Activated effector memory CD4-positive, alpha-beta T cell treated with anti-CD3 and anti-CD28 coated beads, Interleukin-2, amount 50 U/mL, for 16 hours (primary cell): ENCODE data around the gene SLC47A2.
"Not testable (repeated sequence)": the region's sequence is repeated elsewhere in the genome, so short reads cannot be mapped to it uniquely, and the experiment has no call there.

ENCODE experiments used
- DNase-seq: peaks from one replicate; pipeline ENCODE4 v3.0.0-alpha.2; 2020

The SLC47A2 gene

GRCh38 chr17:19716108-19717030 is at the start of gene SLC47A2:
Gene SLC47A2 (minus strand): TSS chr17:19716584. CDS start chr17:19716555, 29 bp downstream.
- DNase-seq: no peak

GRCh38 chr17:19766016-19766415 is 49.6 kb upstream of the SLC47A2 start:
- DNase-seq: no peak

- not testable (repeated sequence) for DNase-seq
These were observed 47.6 kb upstream of the SLC47A2 start for GRCh38 chr17:19763991-19764390.

DNA sequence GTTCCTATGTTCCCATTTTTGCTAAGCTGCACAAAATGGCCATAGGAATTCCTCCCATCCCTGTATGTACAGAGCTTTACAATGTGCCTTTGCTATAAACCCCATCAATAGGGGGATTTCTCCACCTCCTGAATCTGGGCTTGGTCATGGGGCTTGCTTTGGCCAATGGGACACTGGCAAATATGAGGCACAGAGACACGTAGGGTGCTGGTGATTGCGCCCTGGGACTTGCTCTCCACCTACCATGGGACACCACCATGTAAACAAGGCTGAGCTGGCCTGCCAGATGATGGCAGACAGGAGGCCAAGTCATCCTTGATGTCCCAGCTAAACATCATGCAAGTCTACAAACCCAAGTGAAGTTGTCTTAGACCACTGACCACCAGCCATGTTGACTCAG is 47.0 kb upstream of the SLC47A2 start:
- no peak for DNase-seq

DNA sequence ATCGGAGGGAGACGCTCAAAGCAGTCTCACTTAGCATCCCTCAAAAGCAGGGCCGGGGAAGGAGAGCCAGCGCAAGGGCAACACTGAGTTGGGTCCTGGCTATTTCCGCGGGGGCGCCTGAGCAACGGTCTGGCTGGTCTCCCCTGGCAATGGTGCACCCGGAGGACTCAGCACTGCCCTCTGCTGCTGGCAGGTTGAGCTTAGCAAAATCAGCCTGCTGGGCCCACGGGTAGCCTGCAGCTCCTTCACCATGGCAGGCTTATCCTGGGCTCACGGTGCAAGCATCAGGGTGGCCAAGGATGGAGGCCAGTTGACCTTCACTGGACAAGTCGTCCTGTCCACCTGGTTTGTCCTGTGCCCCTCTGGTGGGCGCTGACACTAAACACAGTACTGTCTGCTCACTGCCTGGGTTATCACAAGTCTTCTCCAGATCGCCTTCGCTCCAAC is 46.2 kb upstream of the SLC47A2 start:
- DNase-seq: peak; percentile 81

- DNase-seq: no peak
These were observed 44.4 kb upstream of the SLC47A2 start for GRCh38 chr17:19760746-19761145.

DNA sequence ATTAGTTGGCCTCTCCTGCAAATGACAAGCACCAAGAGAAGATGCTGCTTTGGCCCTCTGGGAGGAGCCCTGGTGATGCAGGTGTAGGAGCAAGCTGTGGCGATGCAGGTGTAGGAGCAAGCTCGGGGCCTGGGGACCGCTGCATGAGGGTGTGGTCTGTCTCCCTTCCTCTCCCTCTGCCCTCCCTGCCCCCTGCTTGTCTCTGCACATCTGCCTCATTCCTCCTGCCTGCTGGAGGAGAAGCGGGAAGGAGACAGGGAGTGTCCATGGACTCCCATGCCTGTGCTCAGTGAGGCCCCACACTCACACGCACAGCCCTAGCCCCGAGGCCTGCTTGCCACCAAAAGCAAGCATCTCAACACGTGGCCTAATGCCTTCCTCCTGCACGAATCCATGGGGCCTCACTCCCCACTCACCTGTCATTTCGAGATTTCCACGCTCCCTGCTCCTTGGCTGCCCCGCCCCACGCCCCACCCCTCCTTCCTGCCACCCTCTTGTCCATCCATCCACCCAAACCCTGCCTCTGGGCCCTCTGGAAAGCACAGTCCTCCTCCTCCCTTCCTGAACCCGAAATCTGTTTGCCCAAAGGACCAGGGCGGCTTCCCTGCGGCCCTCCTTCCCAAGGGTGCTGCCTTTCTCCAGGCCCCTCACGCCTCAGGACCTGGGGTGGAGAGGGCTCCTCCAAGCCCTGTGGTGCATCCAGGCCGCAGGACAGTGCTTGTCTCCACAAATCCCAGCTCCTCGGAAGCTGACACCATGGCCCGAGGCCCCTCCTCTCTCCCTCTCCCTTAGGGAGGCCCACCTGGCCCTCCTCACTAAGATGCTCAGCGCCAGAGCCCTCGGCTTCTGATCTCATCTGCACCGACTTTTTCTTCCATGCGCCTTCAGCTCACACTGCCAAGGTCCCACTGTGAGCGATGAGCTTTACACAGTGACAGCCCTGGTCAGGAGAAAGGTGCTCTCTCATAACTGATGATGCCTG is 43.5 kb upstream of the SLC47A2 start:
- DNase-seq: no peak

DNA sequence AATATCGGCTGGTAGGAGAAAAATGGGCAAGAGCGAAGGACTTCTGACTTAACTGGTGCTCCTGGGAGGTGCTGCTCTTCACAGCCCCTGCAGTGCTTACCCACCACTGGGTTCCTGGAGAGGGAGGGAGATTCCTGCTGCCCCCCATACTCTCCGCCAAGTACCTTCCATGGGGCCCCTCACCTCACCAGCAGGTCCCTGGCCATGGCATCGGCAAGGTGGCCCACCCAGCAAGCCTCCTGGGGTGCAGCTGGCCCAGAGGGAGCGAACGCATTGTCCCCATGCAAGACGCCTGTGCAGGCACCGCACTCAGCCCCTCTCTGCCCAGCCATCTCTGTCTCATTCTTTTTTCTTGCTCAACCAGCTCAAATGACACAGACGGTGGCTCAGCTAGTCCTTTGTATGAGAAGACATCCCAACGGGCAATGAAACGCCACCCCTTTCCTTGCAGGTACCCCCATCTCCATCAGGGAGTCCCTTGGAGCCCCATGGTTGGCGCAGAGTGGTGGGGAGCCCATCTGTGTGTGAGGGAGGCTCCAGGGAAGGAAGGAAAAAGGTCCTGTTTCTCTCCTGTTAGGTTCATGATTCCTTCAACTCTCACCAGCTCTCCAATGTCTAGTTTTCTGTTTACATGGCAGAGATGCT is 41.3 kb upstream of the SLC47A2 start:
- no peak for DNase-seq

GRCh38 chr17:19756546-19756945 is 40.2 kb upstream of the SLC47A2 start:
- DNase-seq: no peak

DNA sequence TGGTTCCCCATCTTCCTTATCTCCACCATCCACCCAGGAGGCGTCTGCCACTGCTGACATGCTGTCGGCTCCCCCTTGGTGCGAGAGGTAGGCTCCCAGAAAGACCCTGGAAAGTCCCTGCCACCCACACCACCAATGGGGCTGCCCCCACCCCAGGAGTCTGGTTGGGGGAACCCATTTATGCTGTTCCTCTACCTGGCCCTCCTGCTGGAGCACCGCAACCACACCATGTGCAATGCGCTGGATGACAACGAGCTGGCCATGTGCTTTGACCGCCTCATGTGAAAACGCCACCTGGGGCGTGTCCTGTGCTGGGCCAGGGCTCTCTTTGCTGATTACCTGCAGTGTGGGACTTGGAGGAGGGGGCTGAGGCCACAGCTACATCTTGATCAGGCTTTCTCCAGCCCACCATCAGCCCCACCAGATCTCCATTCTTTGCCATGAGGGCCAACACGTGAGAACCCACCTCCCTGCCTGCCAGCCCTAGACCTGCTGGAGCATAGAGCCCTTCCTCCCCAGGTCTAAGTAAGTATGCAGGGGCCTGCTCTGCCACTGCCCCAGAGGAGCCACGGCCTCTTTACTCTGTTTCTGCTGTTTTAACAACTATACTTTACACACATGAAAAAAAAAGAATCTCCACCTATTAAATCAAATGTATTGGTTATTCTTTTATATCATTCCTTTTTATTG is 39.6 kb upstream of the SLC47A2 start:
- no peak for DNase-seq

GRCh38 chr17:19755392-19755791 is 39.0 kb upstream of the SLC47A2 start:
- DNase-seq: no peak

DNA sequence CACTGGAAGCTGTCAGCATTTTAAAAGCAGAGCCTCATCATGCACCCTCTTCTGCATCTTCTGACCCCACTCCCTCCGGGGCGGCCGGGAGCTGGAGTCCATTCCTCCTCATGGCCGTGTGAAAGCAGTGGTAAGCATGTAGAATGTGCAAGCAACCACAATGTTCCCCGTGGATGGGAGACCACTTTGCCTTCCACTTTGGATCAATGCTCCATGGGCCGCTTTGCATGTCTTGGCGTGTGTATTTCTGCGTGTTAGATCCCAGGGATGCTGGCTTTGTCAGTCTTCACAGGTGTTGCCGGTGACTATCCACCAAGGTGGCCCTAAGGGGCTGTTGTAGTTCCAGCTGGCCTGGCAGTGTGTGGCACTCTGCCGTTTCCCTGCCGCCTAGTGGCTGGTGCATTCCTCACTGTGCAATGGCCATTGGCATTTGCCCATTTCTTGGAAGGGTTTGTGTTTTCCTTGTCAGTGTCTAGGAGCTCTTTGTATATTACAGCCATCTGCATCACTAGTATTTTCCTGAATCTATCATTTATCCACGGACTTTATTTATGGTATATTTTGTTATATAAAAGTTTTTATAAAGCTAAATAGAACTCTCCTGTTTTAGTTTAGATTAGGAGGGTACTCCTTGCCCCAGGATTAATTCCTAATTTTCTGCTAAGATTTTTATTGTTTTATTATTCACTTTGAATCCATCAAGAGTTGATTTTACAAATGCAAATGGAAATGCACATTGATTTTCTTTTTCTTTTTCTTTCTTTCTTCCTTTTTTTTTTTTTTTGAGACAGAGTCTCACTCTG is 37.5 kb upstream of the SLC47A2 start:
- DNase-seq: peak; percentile 56

DNA sequence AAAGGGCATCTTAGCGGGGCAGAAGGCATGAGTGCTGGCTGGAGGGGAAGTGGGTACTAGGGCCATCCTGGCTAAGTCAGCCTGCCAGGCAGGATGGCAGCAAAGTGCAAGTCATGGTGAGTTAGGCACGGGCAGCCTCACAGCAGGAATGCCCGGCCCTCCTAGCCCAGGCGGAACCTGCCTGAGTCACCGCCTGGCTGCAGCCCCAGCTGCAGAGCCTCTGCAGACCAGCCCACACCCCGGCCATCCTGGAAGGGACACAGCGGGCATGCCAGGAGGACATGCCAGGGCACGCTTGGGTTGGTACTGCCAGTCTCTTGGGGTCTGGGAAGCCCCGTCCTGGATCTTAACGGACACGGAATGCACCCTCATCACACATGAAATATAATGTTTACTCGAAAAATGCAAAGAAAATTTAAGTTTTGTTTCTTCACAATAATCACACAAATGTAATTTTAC is 36.7 kb upstream of the SLC47A2 start:
- peak; percentile 43 for DNase-seq

GRCh38 chr17:19752216-19753050 is 36.0 kb upstream of the SLC47A2 start:
- DNase-seq: peak; percentile 30

DNA sequence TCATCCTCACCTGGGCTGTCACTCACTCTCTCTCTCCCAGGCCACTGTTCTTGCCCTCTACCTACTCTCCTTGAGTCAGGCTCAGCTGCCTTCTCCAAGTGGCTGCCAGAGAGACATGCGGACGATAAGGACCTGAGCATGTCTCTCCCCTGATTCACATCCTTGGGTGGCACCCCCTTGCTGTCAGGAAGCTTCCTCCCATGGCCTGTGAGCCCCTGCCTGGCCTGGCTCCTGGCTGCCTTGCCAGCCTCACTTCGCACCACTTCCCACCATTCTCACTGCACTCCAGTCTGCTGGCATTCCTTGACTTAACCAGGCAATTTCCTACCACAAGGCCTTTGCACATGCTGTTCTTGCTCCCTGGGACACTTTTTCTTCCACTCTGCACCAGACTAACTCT is 34.5 kb upstream of the SLC47A2 start:
- peak; percentile 45 for DNase-seq

GRCh38 chr17:19750020-19750572 is 33.7 kb upstream of the SLC47A2 start:
- DNase-seq: no peak

- no peak for DNase-seq
These were observed 32.4 kb upstream of the SLC47A2 start for GRCh38 chr17:19748807-19749193.

DNA sequence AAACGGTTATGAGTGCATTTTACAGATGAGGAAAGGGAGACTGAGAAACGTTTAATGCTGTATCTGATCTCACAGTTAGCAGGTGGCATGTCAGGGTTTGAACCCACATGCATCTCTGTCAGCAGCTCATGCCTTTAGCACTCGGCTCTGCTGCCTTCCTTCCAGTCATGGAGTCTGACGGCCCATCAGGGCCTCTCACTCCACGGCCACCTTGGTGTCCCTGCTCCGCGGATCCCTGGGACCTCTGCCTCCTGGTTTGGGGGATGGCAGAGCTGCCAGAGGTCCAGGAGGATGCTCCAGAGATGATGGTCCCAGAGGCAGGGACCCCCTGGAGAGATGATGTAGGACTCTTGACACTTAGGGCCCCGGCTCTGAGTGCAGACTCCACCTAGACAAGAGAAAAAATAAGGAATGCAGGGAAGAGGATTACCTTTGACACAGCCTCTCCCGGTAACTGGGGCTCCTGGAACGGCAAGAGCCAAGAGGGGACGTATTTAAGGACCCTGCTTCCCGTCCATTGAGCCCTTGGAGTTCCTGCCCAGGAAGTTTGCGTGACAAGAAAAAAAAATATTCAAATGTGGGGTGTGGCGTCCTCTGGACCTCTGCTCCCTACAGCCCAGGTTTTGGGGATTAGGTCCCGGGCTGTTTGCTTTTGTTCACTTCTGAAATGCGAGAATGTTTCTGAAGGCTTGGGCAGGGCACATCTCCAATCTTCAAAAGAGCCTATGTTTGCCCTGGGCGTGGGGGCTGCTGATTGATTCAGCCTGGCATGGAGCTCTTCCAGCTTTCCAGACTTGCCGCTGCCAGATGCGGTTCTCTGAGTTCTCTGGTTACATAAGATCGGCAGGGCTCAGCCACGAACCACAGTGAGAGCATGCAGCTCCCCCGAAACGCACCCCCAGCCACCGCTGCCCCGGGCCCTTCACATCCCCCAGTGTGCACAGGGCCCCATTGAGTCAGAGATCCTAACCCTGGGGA is 31.7 kb upstream of the SLC47A2 start, which contains the start of gene ALDH3A1:
TSS of gene ALDH3A1 (minus strand) at position 470 of the 978 bp plus-strand sequence. CDS start 3,169 bp downstream, outside the sequence.
- no peak for DNase-seq
